GM12801 (cell line): Measurements from ENCODE around the gene ETV7.

Experiments used
- TF ChIP-seq, protein P1 (sequence below): IDR thresholded peaks from one replicate; pipeline ENCODE4 v1.5.1; 2011; ENCODE audit warnings: control low read depth; ENCODE audit not compliant: insufficient read length; ENCODE audit errors: extremely low read depth

The ETV7 gene

GRCh38 chr6:36334832-36335459 is 52.5 kb downstream of the ETV7 start:
- TF ChIP-seq, protein P1, sequence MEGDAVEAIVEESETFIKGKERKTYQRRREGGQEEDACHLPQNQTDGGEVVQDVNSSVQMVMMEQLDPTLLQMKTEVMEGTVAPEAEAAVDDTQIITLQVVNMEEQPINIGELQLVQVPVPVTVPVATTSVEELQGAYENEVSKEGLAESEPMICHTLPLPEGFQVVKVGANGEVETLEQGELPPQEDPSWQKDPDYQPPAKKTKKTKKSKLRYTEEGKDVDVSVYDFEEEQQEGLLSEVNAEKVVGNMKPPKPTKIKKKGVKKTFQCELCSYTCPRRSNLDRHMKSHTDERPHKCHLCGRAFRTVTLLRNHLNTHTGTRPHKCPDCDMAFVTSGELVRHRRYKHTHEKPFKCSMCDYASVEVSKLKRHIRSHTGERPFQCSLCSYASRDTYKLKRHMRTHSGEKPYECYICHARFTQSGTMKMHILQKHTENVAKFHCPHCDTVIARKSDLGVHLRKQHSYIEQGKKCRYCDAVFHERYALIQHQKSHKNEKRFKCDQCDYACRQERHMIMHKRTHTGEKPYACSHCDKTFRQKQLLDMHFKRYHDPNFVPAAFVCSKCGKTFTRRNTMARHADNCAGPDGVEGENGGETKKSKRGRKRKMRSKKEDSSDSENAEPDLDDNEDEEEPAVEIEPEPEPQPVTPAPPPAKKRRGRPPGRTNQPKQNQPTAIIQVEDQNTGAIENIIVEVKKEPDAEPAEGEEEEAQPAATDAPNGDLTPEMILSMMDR = no peak

- TF ChIP-seq, protein P1 = no peak
These were observed 53.3 kb downstream of the ETV7 start for GRCh38 chr6:36333931-36334725.

GRCh38 chr6:36333171-36333895 is 54.1 kb downstream of the ETV7 start:
- TF ChIP-seq, protein P1 = no peak

- TF ChIP-seq, protein P1 = no peak
These were observed 56.1 kb downstream of the ETV7 start for GRCh38 chr6:36331381-36331780.

GRCh38 chr6:36330366-36330765 is 57.1 kb downstream of the ETV7 start:
- TF ChIP-seq, protein P1 = no peak

DNA sequence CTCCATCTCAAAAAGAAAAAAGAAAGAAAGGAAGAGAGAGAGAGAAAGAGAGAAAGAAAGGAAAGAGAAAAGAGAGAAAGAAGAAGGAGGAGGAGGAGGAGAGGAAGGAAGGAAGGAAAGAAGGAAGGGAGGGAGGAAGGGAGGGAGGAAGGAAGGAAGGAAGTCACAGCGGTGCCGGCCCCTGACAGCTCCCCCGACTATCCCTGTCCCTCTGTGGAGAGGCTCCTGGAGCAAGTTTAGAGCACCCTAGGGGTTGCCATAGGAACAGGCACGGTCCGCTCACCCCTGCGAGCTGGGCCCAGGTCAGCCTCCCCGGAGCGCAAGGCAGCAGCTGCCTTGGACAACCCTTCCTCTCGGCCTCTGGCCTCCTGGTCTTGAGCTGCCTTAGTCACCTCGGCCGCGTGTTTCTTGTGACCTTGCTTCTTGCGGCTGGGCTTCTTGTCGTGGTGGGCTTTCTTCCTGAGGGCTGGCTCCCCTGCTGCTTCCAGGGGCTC is 57.6 kb downstream of the ETV7 start:
- TF ChIP-seq, protein P1 = no peak

DNA sequence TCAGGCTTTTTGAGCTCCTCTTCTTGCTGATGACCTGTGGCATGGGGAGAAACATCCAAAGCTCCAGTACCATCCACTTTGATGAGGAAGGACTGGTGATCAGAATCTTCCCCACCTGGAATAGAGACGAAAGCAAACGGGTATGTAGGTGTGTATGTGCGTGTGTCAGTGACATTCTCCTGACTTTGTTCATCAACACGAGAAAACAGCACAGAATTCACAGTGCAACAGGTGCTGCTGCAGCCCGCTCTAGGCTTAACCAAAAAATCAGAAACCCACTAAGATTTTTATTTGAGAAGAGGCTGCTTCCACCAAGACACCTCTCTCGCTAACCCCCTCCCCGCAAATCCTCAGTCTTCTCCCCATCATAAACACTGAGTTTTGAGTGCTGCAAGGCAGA is 58.9 kb downstream of the ETV7 start:
- TF ChIP-seq, protein P1 = no peak
